ENCODE results near the gene HOXA11.

HOXA11 gene

GRCh38 chr7:27178366-27178765 lies 6.7 kb downstream of the HOXA11 start:
- Histone ChIP-seq H3K4me2 (no peak overlapping the region), H3K9ac (no peak overlapping the region), H4K20me1 (ENCODE audit: insufficient read depth) (no peaks in the 10 kb centered on the region), H3K27me3 (ENCODE audit: insufficient read depth, low read depth) (no peaks in the 10 kb centered on the region), H3K4me1 (ENCODE audit: low read depth, poor library complexity, severe bottlenecking) (no peaks in the 10 kb centered on the region), H3K4me3 (IDR thresholded peaks at IDR 0.05; ENCODE audit: insufficient read depth, low read depth, low read length) (no peak overlapping the region), H3K27ac (no peak overlapping the region), H3K79me2 (ENCODE audit: insufficient read depth, low read depth) (no peaks in the 10 kb centered on the region), H2AFZ (ENCODE audit: low read depth) (no peak overlapping the region), H3K36me3 (ENCODE audit: insufficient read depth) (no peaks in the 10 kb centered on the region)
- TF ChIP-seq, protein P1, sequence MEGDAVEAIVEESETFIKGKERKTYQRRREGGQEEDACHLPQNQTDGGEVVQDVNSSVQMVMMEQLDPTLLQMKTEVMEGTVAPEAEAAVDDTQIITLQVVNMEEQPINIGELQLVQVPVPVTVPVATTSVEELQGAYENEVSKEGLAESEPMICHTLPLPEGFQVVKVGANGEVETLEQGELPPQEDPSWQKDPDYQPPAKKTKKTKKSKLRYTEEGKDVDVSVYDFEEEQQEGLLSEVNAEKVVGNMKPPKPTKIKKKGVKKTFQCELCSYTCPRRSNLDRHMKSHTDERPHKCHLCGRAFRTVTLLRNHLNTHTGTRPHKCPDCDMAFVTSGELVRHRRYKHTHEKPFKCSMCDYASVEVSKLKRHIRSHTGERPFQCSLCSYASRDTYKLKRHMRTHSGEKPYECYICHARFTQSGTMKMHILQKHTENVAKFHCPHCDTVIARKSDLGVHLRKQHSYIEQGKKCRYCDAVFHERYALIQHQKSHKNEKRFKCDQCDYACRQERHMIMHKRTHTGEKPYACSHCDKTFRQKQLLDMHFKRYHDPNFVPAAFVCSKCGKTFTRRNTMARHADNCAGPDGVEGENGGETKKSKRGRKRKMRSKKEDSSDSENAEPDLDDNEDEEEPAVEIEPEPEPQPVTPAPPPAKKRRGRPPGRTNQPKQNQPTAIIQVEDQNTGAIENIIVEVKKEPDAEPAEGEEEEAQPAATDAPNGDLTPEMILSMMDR (conservative IDR thresholded peaks at IDR 0.05; ENCODE audit: low read depth, low read length), result no peak

DNA sequence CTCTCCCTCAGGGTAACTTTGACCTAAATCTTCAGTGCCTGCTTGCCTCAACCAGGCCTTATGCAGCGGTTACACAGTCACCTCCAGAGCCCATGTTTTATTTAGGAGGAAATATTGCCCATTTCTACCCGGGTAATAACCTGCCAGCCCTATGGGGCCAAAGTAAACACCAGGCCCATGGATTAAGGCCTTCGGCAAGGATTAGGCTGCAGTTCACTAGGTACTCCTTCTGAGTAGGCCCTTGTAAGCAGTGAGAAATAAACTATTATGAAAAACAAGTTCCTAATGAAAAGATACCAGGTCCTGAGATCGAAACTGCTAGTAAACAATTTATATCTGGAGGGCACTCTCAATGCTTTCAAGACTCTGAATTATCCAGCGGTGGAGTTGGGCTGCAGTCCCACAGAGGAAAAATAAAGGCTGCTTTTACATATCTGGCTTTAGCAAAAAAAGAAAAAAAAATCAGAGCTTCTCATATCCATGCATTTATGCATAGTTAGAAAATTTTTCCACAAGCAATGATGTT lies 7.2 kb downstream of the HOXA11 start:
- Histone ChIP-seq H3K27ac (no peak overlapping the region), H3K9ac (no peak overlapping the region), H3K4me2 (no peak overlapping the region), H3K36me3 (ENCODE audit: insufficient read depth) (no peaks in the 10 kb centered on the region), H3K4me1 (ENCODE audit: low read depth, poor library complexity, severe bottlenecking) (no peaks in the 10 kb centered on the region), H3K27me3 (ENCODE audit: insufficient read depth, low read depth) (0 out of 2 replicates have a peak, but pooled peaks cover 1% of the 10 kb centered on the region), H4K20me1 (ENCODE audit: insufficient read depth) (no peaks in the 10 kb centered on the region), H2AFZ (ENCODE audit: low read depth) (no peak overlapping the region), H3K4me3 (IDR thresholded peaks at IDR 0.05; ENCODE audit: insufficient read depth, low read depth, low read length) (no peak overlapping the region), H3K79me2 (ENCODE audit: insufficient read depth, low read depth) (no peaks in the 10 kb centered on the region)
- TF ChIP-seq, protein P1 (conservative IDR thresholded peaks at IDR 0.05; ENCODE audit: low read depth, low read length), result no peak

GRCh38 chr7:27176962-27177794 lies 7.9 kb downstream of the HOXA11 start:
- H3K4me3 ChIP-seq (IDR thresholded peaks at IDR 0.05; ENCODE audit: insufficient read depth, low read depth, low read length), result no peak overlapping the region
- no peak overlapping the region for H3K27ac ChIP-seq

DNA sequence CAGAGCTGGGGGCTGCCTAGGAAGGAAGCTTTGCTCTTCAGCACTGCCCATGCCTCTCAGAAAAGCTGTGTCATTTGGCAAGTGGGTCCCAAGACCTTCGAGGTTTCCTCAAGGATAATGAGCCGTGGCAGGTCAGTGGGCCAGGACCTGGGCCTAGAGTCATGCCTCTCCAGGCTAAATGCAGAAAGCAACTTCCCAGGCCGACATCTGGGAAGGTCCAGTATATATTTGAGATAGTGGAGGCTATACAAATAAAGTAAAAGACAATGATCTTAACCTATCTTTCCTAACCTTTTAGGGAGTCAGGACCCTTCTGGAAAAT lies 8.5 kb downstream of the HOXA11 start:
- Histone ChIP-seq H3K79me2 (ENCODE audit: insufficient read depth, low read depth) (no peaks in the 10 kb centered on the region), H3K27me3 (ENCODE audit: insufficient read depth, low read depth) (peaks cover 7% of the 10 kb centered on the region; the same call in 1 of the 2 replicates), H3K4me3 (IDR thresholded peaks at IDR 0.05; ENCODE audit: insufficient read depth, low read depth, low read length) (no peak overlapping the region), H4K20me1 (ENCODE audit: insufficient read depth) (no peaks in the 10 kb centered on the region), H3K9ac (no peak overlapping the region), H3K4me2 (no peak overlapping the region), H3K36me3 (ENCODE audit: insufficient read depth) (no peaks in the 10 kb centered on the region), H3K27ac (no peak overlapping the region), H2AFZ (ENCODE audit: low read depth) (no peak overlapping the region), H3K4me1 (ENCODE audit: low read depth, poor library complexity, severe bottlenecking) (peaks cover 10% of the 10 kb centered on the region)
- TF ChIP-seq, protein P1 (conservative IDR thresholded peaks at IDR 0.05; ENCODE audit: low read depth, low read length), result no peak

More at GRCh38 chr7:27176962-27177794, 7.9 kb downstream of the HOXA11 start:
- H3K9ac ChIP-seq, result no peak overlapping the region
- peaks cover 7% of the 10 kb centered on the region; the same call in 1 of the 2 replicates for H3K27me3 ChIP-seq (ENCODE audit: insufficient read depth, low read depth)
- H3K36me3 ChIP-seq (ENCODE audit: insufficient read depth), result no peaks in the 10 kb centered on the region
- no peak overlapping the region for H3K4me2 ChIP-seq
- TF ChIP-seq, protein P1 (conservative IDR thresholded peaks at IDR 0.05; ENCODE audit: low read depth, low read length), result no peak
- no peaks in the 10 kb centered on the region for H3K79me2 ChIP-seq (ENCODE audit: insufficient read depth, low read depth)
- H3K4me1 ChIP-seq (ENCODE audit: low read depth, poor library complexity, severe bottlenecking), result peaks cover 3% of the 10 kb centered on the region
- no peaks in the 10 kb centered on the region for H4K20me1 ChIP-seq (ENCODE audit: insufficient read depth)
- no peak overlapping the region for H2AFZ ChIP-seq (ENCODE audit: low read depth)

Measured in KMS-11 (cell line).